Ammon's horn (tissue), 1 donor: ENCODE results near the gene DNMT1.

Experiments used
- DNase-seq: peaks from one replicate; pipeline ENCODE4 v3.0.0-alpha.2; 2016; ENCODE audit warnings: low spot score

DNMT1 gene

GRCh38 chr19:10093295-10094186 lies 101.2 kb downstream of the DNMT1 start:
- DNase-seq: no peak

DNA sequence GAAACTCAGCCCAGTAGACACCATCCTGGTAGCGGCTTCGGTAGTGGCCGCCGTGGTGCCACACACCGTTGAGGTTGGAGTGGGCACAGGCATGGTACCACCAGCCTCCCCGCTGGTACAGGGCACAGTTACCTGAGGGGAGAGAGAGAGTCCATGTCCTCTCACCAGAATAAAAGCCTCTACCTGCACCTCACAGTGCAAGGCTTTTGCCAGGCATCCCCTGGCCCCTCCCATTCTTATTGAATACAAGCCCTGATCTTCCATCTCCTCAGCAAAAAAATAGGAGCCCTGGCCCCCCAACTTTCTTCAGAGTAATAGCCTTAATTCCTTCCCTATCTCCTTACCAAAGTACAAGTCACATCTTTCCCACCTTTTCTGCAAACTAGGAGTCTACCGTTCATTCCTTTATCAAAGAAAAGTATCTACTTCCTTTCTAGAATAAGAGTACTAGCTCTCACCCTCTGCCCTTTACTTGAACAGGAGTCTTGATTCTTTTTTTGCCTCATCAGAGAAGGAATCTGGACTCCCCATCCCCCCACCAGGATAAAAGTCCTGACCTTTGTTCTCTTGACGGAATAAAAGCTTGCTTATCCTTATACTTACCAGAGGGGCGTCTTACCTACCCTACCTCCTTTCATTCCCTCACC lies 102.0 kb downstream of the DNMT1 start:
- DNase-seq: no peak

DNA sequence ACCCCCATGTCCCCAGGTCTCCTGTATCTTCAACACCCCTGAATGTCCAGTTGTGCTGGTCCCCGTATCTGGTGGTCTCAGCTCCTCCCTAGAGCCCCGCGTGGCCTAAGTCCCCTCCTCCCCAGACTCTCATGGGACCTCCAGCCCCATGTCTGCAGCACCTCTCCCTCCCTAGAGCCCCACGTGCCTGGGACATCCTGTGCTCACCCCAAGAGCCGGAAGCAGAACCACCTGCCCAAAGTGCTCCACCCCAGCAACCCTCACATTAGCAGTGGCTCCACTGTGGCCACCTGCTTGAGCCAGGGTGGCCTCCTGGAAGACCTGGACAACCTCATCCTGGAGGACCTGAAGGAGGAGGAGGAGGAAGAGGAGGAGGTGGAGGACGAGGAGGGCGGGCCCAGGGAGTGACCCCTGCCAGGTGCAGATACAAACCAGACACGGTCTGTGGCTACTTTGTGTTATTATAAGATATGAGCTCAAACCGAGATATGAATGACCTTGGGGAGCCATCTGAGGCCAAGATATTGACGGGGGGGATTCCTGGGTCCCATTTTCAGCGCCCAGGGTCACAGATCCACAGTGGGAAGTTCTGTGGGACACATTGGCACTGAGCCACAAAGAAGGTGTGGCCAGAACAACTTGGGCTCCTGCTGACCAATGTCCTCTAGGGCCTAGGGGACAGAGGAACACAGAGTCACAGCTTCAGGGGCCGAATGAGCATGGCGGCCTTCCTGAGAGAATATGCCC lies 102.7 kb downstream of the DNMT1 start:
- DNase-seq: no peak

- DNase-seq: no peak
Observed at GRCh38 chr19:10091370-10091687, 103.4 kb downstream of the DNMT1 start.

- no peak for DNase-seq
Observed at GRCh38 chr19:10089801-10090375, 104.9 kb downstream of the DNMT1 start.

DNA sequence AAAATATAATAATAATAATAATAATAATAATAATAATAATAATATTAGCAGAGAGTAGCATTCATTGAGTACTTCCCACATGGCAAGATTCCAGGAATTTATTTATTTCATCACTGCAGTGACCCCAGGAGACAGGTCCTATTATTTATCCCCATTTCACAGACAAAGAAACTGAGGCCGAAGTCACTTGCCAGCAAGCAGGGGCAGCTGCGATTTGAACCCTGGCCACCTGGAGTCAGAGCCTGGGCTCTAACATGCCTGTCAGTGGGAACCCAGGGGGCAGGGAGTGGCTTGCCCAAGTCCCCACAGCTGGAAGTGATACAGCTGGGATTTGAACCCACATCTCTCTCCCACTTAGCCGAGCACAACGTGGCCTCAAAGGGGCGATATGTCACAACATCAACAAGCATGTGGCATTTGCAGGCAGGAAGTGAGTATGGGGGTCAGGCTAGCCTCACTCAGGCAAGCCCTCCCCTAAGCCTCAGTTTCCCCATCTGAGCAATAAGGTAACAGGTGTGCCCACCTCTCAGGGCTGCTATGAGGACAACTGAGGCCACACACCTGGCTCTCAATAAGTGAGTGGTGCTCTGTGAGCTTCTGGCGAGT lies 105.7 kb downstream of the DNMT1 start:
- DNase-seq: no peak

DNA sequence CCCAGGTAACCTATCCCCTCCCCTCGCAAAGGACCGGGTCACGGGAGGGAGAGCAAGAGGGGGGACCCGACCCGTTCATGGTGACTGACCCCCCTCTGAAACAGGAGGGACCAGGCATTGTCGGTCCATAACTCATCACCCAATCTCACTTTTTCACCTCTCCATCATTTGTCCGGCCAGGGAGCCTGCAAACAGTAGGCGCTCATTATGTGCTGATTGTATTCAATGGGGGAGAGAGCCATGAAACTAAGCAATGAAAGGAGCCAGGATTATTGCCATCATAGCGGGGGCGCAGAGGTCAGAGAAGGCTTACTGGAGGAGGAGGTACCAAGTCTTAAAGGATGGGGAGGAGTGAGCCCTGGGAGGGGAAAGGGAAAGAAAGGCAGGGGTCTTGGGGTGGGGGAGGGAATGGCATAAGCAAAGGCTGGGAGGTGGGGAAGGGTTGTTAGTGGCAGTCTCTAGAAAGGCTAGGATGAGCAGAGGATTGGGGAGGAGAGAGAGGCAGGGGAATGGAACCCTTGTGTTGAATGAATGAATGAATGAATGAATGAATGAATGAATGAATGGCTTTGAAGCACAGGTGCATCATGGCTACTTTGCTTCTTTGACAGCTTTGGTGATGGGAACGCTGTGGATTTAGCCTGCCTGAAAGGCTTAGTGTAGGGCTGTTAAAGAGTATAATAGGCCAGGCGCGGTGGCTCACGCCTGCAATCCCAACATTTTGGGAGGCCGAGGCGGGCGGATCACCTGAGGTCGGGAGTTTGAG lies 107.3 kb downstream of the DNMT1 start:
- DNase-seq: no peak

DNA sequence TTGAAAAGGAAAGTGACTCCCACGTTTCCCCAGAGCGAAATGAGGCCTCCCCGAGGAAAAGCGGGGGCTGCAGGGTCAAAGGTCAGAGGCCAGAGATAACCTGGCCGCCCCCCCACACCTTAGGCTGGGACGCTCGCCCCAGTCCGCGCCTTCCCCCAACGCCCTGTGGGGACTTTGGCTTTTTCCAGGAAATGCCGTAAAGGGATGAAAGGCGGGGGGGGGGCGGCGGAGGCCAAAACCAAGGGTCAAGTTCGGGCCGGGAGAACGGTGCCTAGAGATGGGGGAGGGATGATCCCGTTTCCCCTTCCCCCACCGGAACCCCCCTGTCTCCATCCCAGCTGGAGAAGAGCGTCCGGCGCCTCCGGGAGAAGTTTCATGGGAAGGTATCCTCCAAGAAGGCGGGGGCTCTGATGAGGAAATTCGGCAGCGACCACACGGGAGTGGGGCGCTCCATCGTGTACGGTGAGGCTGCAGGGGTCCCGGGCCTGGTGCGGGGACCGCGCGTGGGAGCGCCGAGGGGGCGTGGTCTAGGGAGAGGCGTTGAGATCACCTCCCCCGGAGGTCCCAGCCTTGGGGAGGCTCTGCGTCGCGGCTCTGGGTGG lies 108.1 kb downstream of the DNMT1 start:
- DNase-seq: no peak

- DNase-seq: peak; percentile 73
Observed at GRCh38 chr19:10085641-10086590, 108.8 kb downstream of the DNMT1 start, which contains the start of gene SHFL. Gene SHFL, plus strand, starts transcription at chr19:10086317. Its CDS starts 111 bp downstream, at chr19:10086428.

DNA sequence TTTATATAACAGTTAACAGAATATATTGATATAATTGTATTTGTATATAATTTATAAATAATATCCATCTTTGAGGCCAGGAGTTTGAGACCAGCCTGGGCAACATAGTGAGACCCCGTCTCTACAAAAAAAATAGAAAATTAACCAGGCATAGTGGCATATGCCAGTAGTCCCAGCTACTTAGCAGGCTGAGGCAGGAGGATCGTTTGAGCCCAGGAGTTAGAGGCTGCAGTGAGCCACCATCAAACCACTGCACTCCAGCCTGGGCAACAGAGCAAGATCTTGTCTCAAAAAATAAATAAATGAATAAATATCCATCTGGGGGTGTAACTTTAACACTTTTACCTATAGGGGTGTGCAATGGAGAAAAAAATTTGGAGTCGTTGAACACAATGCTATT lies 110.0 kb downstream of the DNMT1 start:
- DNase-seq: no peak

- DNase-seq: no peak
Observed at GRCh38 chr19:10083911-10084310, 110.8 kb downstream of the DNMT1 start.
